ENCODE measurements around the gene DPEP2.
"Not testable (repeated sequence)": the region's sequence is repeated elsewhere in the genome, so short reads cannot be mapped to it uniquely, and the experiment has no call there.

The DPEP2 gene

DNA sequence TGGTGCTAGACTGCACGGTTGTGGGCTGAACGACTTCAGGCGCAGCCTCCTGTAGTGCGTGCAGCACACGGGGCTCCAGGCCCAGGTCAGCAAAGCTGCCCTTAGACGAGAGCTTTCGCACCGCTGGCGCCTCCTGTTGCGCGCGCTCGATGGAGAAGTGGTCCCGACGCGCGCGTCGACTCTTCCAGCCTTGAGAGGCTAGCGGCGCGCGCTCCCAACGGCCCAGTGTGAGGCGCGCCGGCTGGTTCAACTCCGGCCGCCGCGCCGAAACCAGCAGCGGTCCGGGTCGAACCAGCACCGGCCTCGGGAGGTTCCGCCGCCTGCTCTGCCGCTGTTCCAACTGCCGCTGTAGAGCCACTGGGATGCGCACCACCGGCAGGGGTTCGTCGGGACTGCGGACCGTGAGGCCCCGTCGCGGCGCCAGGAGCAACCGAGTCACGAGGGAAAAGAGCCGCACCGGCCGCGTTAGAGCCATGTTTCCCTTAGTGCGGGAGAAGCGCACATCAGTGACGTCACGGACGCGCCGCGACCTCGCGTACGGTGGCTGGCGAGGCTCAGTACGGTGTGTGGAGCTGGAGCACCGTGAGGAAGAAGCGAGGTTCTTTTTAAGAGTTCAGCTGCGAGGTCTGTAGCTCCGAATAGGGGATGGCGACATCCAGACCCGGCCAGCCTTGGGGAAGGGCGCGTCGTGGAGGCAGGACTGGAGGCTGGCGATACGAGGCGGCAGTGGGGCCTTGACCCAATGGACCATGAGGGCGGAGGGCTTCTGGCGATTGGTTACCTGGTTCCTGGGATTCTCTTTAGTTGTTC, 23.6 kb upstream of the DPEP2 start, which contains the start of the genes DDX28 and DUS2:
TSS of gene DDX28 (minus strand) at position 505 of the 810 bp plus-strand sequence. CDS start at position 475, 30 bp downstream.
TSS of gene DUS2 (plus strand) at position 557 of the 810 bp plus-strand sequence. CDS start 14,740 bp downstream, outside the sequence.
- Histone ChIP-seq H3K9me3 (ENCODE audit: control insufficient read depth, low read length) (no peaks in the 10 kb centered on the region), H3K9ac (ENCODE audit: low read length) (peak within 1 kb of the TSS; percentile 91)

DNA sequence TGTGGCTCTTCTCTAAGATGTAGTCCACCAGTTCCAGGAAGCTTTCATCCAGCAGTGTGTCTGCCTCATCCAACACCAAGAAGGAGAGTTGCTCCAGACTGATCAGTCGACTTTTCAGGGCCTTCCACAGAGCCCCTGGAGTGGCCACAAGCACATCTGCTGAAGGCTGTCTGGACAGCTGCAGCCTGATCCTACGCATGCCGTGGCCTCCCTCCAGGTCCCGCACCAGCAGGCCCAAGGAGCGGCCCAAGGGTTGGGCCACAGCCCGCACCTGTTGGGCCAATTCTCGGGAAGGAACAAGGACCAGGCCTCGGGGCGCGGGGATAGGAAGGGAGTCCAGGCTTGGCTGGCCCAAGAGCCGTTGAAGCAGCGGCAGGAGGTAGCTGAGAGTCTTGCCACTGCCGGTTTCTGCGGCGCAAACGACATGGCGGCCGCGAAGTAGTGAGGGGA, 23.0 kb upstream of the DPEP2 start:
- peaks cover 15% of the 10 kb centered on the region for H3K4me1 ChIP-seq (ENCODE audit: control insufficient read depth, insufficient read depth, low read length)
- peak overlapping the region; percentile 91 for H3K9ac ChIP-seq (ENCODE audit: low read length)
- no peaks in the 10 kb centered on the region for H3K9me3 ChIP-seq (ENCODE audit: control insufficient read depth, low read length)
- H3K4me3 ChIP-seq (ENCODE audit: low read length) = peak overlapping the region; percentile 81
- no peaks in the 10 kb centered on the region for H3K27me3 ChIP-seq (ENCODE audit: control insufficient read depth, insufficient read depth, low read length)
- H3K36me3 ChIP-seq (ENCODE audit: control insufficient read depth, insufficient read depth, low read length) = no peaks in the 10 kb centered on the region

More for the DNA sequence above, 23.6 kb upstream of the DPEP2 start, which contains the start of the genes DDX28 and DUS2:
- Histone ChIP-seq H3K4me3 (ENCODE audit: low read length) (peak within 1 kb of the TSS; percentile 81), H3K4me1 (ENCODE audit: control insufficient read depth, insufficient read depth, low read length) (peaks cover 15% of the 10 kb centered on the region), H3K27me3 (ENCODE audit: control insufficient read depth, insufficient read depth, low read length) (no peaks in the 10 kb centered on the region), H3K36me3 (ENCODE audit: control insufficient read depth, insufficient read depth, low read length) (no peaks in the 10 kb centered on the region)

- Histone ChIP-seq H3K9ac (ENCODE audit: low read length) (no peak overlapping the region), H3K36me3 (ENCODE audit: control insufficient read depth, insufficient read depth, low read length) (no peaks in the 10 kb centered on the region), H3K4me3 (ENCODE audit: low read length) (peak overlapping the region; percentile 81), H3K27me3 (ENCODE audit: control insufficient read depth, insufficient read depth, low read length) (no peaks in the 10 kb centered on the region), H3K4me1 (ENCODE audit: control insufficient read depth, insufficient read depth, low read length) (peaks cover 15% of the 10 kb centered on the region), H3K9me3 (ENCODE audit: control insufficient read depth, low read length) (no peaks in the 10 kb centered on the region)
These were observed 22.2 kb upstream of the DPEP2 start for GRCh38 chr16:68021490-68021889.

DNA sequence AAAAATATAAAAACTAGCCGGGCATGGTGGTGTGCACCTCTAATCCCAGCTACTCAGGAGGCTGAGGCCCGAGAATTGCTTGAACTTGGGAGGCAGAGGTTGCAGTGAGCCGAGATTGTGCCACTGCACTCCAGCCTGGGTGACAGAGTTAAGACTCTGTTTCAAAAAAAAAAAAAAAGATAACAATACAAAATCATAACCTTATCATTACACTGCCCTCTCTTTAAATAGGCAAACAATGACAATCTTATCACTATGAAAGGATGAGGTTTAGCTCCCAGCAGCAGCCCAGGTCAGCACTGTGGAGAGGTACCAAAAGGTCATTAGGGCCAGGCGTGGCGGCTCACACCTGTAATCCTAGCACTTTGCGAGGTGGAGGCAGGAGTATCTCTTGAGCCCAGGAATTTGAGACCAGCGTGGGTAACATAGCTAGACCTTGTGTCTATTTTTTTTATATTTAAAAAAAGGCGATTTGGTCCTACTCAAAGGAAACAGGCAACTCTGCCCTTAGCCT, 19.9 kb upstream of the DPEP2 start:
- no peak overlapping the region for H3K9ac ChIP-seq (ENCODE audit: low read length)
- H3K27me3 ChIP-seq (ENCODE audit: control insufficient read depth, insufficient read depth, low read length) = no peaks in the 10 kb centered on the region
- H3K4me3 ChIP-seq (ENCODE audit: low read length) = no peak overlapping the region
- peaks cover 15% of the 10 kb centered on the region for H3K4me1 ChIP-seq (ENCODE audit: control insufficient read depth, insufficient read depth, low read length)
- H3K9me3 ChIP-seq (ENCODE audit: control insufficient read depth, low read length) = no peaks in the 10 kb centered on the region
- no peaks in the 10 kb centered on the region for H3K36me3 ChIP-seq (ENCODE audit: control insufficient read depth, insufficient read depth, low read length)

- Histone ChIP-seq H3K9ac (ENCODE audit: low read length) (no peak within 1 kb of the TSS), H3K4me1 (ENCODE audit: control insufficient read depth, insufficient read depth, low read length) (no peaks in the 10 kb centered on the region), H3K9me3 (ENCODE audit: control insufficient read depth, low read length) (no peaks in the 10 kb centered on the region), H3K36me3 (ENCODE audit: control insufficient read depth, insufficient read depth, low read length) (no peaks in the 10 kb centered on the region), H3K4me3 (ENCODE audit: low read length) (no peak within 1 kb of the TSS), H3K27me3 (ENCODE audit: control insufficient read depth, insufficient read depth, low read length) (no peaks in the 10 kb centered on the region)
These were observed 16.4 kb upstream of the DPEP2 start, which contains the start of gene DPEP2NB for GRCh38 chr16:68015681-68016080. DPEP2NB (minus strand) TSS chr16:68015911; CDS start chr16:68015770, 141 bp downstream.

- no peaks in the 10 kb centered on the region for H3K4me1 ChIP-seq (ENCODE audit: control insufficient read depth, insufficient read depth, low read length)
- H3K4me3 ChIP-seq (ENCODE audit: low read length) = no peak overlapping the region
- no peaks in the 10 kb centered on the region for H3K27me3 ChIP-seq (ENCODE audit: control insufficient read depth, insufficient read depth, low read length)
- no peaks in the 10 kb centered on the region for H3K9me3 ChIP-seq (ENCODE audit: control insufficient read depth, low read length)
- H3K36me3 ChIP-seq (ENCODE audit: control insufficient read depth, insufficient read depth, low read length) = no peaks in the 10 kb centered on the region
- no peak overlapping the region for H3K9ac ChIP-seq (ENCODE audit: low read length)
These were observed 14.2 kb upstream of the DPEP2 start for GRCh38 chr16:68013440-68013839.

DNA sequence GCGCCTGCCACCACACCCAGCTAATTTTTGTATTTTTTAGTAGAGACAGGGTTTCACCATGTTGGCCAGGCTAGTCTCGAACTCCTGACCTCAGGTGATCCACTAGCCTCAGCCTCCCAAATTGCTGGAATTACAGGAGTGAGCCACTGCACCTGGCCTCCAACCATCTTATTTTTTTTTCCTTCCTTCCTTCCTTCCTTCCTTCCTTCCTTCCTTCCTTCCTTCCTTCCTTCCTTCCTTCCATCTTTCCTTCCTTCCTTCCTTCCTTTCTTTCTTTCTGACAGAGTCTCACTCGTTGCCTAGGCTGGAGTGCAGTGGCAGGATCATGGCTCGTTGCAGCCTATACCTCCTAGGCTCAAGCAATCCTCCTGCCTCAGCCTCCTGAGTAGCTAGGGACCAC, 10.6 kb upstream of the DPEP2 start:
- H3K4me3 ChIP-seq (ENCODE audit: low read length); H3K9ac ChIP-seq (ENCODE audit: low read length); H3K4me1 ChIP-seq (ENCODE audit: control insufficient read depth, insufficient read depth, low read length); H3K36me3 ChIP-seq (ENCODE audit: control insufficient read depth, insufficient read depth, low read length); H3K9me3 ChIP-seq (ENCODE audit: control insufficient read depth, low read length); H3K27me3 ChIP-seq (ENCODE audit: control insufficient read depth, insufficient read depth, low read length): not testable (repeated sequence)

- H3K27me3 ChIP-seq (ENCODE audit: control insufficient read depth, insufficient read depth, low read length) = no peaks in the 10 kb centered on the region
- H3K4me3 ChIP-seq (ENCODE audit: low read length) = no peak overlapping the region
- H3K9me3 ChIP-seq (ENCODE audit: control insufficient read depth, low read length) = no peaks in the 10 kb centered on the region
- no peaks in the 10 kb centered on the region for H3K4me1 ChIP-seq (ENCODE audit: control insufficient read depth, insufficient read depth, low read length)
- no peak overlapping the region for H3K9ac ChIP-seq (ENCODE audit: low read length)
- no peaks in the 10 kb centered on the region for H3K36me3 ChIP-seq (ENCODE audit: control insufficient read depth, insufficient read depth, low read length)
These were observed 10.0 kb upstream of the DPEP2 start for GRCh38 chr16:68009157-68009735.

DNA sequence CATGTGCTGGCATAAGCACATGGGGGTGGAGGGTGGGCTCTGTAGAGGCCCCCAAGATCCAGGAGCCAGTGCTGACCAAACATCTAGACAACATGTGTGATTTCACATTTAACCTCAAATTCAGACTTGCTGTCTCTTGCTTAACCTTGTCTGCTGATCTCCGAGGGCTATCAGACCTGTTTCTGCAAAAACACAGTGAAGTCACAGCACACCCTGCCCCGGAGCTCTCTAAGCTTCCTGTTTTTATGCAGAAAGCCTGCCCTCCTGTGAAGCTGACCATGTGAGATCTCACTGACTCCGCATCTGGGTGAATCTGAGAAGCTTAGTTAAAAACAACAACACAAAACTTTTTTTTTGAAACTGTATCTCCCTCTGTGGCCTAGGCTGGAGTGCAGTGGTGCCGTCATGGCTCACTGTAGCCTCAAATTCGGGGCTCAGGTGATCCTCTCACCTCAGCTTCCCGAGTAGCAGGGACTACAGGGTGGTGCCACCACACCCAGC, 6.6 kb upstream of the DPEP2 start:
- Histone ChIP-seq H3K36me3 (ENCODE audit: control insufficient read depth, insufficient read depth, low read length) (no peaks in the 10 kb centered on the region), H3K4me1 (ENCODE audit: control insufficient read depth, insufficient read depth, low read length) (no peaks in the 10 kb centered on the region), H3K9me3 (ENCODE audit: control insufficient read depth, low read length) (no peaks in the 10 kb centered on the region), H3K27me3 (ENCODE audit: control insufficient read depth, insufficient read depth, low read length) (peaks cover 2% of the 10 kb centered on the region), H3K9ac (ENCODE audit: low read length) (no peak overlapping the region), H3K4me3 (ENCODE audit: low read length) (no peak overlapping the region)

DNA sequence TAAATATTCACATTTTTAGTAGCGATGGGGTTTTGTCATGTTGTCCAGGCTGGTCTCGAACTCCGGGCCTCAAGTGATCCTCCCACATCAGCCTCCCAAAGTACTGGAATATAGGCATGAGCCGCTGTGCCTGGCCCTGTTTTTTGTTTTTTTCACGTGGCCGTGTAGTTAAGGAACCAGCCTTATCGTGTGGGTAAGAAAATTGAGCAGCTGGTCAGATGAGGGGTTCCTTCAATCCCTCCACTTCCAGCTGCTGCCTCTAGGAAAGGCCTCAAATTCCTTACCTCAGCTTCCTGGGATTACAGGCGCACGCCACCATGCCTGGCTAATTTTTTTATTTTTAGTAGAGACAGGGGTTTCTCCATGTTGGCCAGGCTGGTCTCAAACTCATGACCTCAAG, 5.9 kb upstream of the DPEP2 start:
- Histone ChIP-seq H3K27me3 (ENCODE audit: control insufficient read depth, insufficient read depth, low read length) (peaks cover 2% of the 10 kb centered on the region), H3K4me1 (ENCODE audit: control insufficient read depth, insufficient read depth, low read length) (no peaks in the 10 kb centered on the region), H3K36me3 (ENCODE audit: control insufficient read depth, insufficient read depth, low read length) (no peaks in the 10 kb centered on the region), H3K9me3 (ENCODE audit: control insufficient read depth, low read length) (no peaks in the 10 kb centered on the region), H3K9ac (ENCODE audit: low read length) (no peak overlapping the region), H3K4me3 (ENCODE audit: low read length) (no peak overlapping the region)

DNA sequence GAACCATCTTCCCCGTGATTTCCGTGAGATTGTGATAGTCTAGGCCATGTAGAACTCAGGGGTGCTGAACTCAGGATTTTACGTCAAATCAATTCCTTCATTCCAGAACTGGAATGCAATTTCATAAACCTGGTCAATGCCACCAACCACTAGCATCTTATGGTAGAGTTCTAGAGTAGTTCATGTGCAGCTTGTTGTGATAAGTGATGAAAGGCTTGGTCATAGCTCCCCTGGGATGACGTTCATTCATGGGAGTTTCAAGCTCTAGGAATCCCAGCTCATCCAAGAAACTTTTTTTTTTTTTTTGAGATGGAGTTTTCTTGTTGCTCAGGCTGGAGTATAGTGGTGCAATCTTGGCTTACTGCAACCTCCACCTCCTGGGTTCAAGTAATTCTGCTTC, 3.7 kb upstream of the DPEP2 start:
- no peaks in the 10 kb centered on the region for H3K4me1 ChIP-seq (ENCODE audit: control insufficient read depth, insufficient read depth, low read length)
- peaks cover 2% of the 10 kb centered on the region for H3K27me3 ChIP-seq (ENCODE audit: control insufficient read depth, insufficient read depth, low read length)
- no peak overlapping the region for H3K4me3 ChIP-seq (ENCODE audit: low read length)
- no peaks in the 10 kb centered on the region for H3K36me3 ChIP-seq (ENCODE audit: control insufficient read depth, insufficient read depth, low read length)
- H3K9ac ChIP-seq (ENCODE audit: low read length) = no peak overlapping the region
- H3K9me3 ChIP-seq (ENCODE audit: control insufficient read depth, low read length) = no peaks in the 10 kb centered on the region

GRCh38 chr16:68000450-68000849, 1.2 kb upstream of the DPEP2 start:
- H3K36me3 ChIP-seq (ENCODE audit: control insufficient read depth, insufficient read depth, low read length) = no peaks in the 10 kb centered on the region
- no peak overlapping the region for H3K9ac ChIP-seq (ENCODE audit: low read length)
- H3K9me3 ChIP-seq (ENCODE audit: control insufficient read depth, low read length) = no peaks in the 10 kb centered on the region
- H3K27me3 ChIP-seq (ENCODE audit: control insufficient read depth, insufficient read depth, low read length) = peaks cover 2% of the 10 kb centered on the region
- no peaks in the 10 kb centered on the region for H3K4me1 ChIP-seq (ENCODE audit: control insufficient read depth, insufficient read depth, low read length)
- no peak overlapping the region for H3K4me3 ChIP-seq (ENCODE audit: low read length)
